ENCODE data around the gene BASP1.

- no peak for TF ChIP-seq CTCF (IDR thresholded peaks at IDR 0.05)
- TF ChIP-seq POLR2A (IDR thresholded peaks at IDR 0.05) = no peak
Measured at GRCh38 chr5:17279487-17279886, 62.1 kb downstream of the BASP1 start.
